ENCODE measurements around the gene SRBD1. TPM values are rescaled to one million over a fixed set of nuclear protein-coding genes. Genes with fewer than 3 reads are reported as not detected.

The SRBD1 gene
- total RNA-seq, 2 donors from 2014 or later, result 5.3 to 9.6 TPM

DNA sequence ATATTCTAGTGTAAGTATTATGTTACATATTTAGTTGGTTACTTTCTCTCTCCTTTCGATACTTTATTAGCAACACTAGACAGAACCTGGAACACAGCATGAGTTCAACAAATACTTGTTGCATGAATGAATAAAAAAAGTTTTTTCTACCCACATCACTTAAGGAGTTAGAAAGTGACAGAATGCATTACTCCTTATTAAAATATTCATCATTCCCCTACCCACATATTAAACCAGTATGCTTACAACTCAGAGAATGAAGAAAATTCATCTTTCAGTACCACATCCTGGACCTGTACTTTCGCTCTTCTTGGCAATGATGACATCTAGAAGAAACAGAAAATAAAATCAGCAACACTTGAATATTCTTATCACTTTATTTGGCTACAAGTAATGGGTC lies 6.0 kb downstream of the SRBD1 start:
- TF ChIP-seq, protein P1, sequence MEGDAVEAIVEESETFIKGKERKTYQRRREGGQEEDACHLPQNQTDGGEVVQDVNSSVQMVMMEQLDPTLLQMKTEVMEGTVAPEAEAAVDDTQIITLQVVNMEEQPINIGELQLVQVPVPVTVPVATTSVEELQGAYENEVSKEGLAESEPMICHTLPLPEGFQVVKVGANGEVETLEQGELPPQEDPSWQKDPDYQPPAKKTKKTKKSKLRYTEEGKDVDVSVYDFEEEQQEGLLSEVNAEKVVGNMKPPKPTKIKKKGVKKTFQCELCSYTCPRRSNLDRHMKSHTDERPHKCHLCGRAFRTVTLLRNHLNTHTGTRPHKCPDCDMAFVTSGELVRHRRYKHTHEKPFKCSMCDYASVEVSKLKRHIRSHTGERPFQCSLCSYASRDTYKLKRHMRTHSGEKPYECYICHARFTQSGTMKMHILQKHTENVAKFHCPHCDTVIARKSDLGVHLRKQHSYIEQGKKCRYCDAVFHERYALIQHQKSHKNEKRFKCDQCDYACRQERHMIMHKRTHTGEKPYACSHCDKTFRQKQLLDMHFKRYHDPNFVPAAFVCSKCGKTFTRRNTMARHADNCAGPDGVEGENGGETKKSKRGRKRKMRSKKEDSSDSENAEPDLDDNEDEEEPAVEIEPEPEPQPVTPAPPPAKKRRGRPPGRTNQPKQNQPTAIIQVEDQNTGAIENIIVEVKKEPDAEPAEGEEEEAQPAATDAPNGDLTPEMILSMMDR (IDR thresholded peaks at IDR 0.05), result no peak
- Histone ChIP-seq H3K27ac (no peak overlapping the region), H3K9me3 (no peaks in the 10 kb centered on the region), H3K36me3 (peaks cover 17% of the 10 kb centered on the region), H3K4me3 (no peak overlapping the region), H3K27me3 (no peaks in the 10 kb centered on the region), H3K4me1 (peaks cover 0 to 3% of the 10 kb centered on the region in 2 donors)
- DNase-seq (ENCODE audit: low spot score), result no peak

GRCh38 chr2:45602624-45603023 lies 8.4 kb downstream of the SRBD1 start:
- Histone ChIP-seq H3K27ac (no peak overlapping the region), H3K4me1 (no peaks in the 10 kb centered on the region), H3K27me3 (no peaks in the 10 kb centered on the region), H3K36me3 (peaks cover 33% of the 10 kb centered on the region), H3K9me3 (no peaks in the 10 kb centered on the region), H3K4me3 (no peak overlapping the region)
- no peak for DNase-seq (ENCODE audit: low spot score)
- TF ChIP-seq, protein P1 (IDR thresholded peaks at IDR 0.05), result no peak

GRCh38 chr2:45598545-45598944 lies 12.5 kb downstream of the SRBD1 start:
- TF ChIP-seq, protein P1 (IDR thresholded peaks at IDR 0.05), result no peak
- no peak overlapping the region for H3K4me3 ChIP-seq
- no peaks in the 10 kb centered on the region for H3K9me3 ChIP-seq
- H3K4me1 ChIP-seq, result no peaks in the 10 kb centered on the region
- DNase-seq (ENCODE audit: low spot score), result no peak
- no peaks in the 10 kb centered on the region for H3K27me3 ChIP-seq
- peaks cover 26% of the 10 kb centered on the region for H3K36me3 ChIP-seq
- no peak overlapping the region for H3K27ac ChIP-seq

- TF ChIP-seq, protein P1 (IDR thresholded peaks at IDR 0.05), result no peak
- H3K36me3 ChIP-seq, result peaks cover 24% of the 10 kb centered on the region
- no peaks in the 10 kb centered on the region for H3K27me3 ChIP-seq
- no peak overlapping the region for H3K27ac ChIP-seq
- no peaks in the 10 kb centered on the region for H3K9me3 ChIP-seq
- no peak overlapping the region for H3K4me3 ChIP-seq
- no peaks in the 10 kb centered on the region for H3K4me1 ChIP-seq
- DNase-seq (ENCODE audit: low spot score), result no peak
Measured at GRCh38 chr2:45596761-45597160, 14.3 kb downstream of the SRBD1 start.

DNA sequence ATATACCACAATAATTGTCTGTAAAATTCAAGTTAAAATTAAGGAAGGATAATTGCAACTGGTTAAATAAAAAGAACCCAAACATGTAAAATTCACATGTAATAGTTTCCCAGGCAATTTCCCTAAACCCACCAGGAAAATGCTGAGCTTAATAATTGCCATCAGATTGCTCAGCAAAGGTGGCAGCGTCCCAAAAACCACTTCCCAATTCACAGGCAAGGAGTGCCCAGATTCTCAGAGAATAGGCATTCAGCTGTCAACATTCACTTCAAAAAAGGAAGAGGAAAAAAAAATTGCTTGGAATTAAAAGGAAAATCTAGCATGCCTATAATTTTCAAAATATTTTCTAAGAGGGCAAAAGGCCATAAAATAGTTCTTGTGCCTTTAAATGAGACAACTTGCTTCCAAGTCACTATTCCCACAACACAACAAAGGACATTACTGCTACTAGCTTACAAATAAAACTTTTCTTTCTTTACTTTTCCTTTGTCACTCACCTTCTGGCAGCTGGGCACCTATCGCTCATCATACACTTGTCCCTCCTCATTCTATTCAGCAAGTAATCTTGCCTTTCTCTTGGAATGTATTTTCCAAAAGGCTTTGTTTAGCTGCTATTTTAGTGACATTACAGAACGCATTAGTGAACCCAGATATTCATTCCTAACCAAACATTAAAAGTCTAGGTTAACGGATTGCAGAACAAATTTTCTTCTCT lies 15.2 kb downstream of the SRBD1 start:
- Histone ChIP-seq H3K4me1 (no peaks in the 10 kb centered on the region), H3K4me3 (no peak overlapping the region), H3K27ac (no peak overlapping the region), H3K9me3 (no peaks in the 10 kb centered on the region), H3K27me3 (no peaks in the 10 kb centered on the region), H3K36me3 (peaks cover 16% of the 10 kb centered on the region)
- DNase-seq (ENCODE audit: low spot score), result no peak
- TF ChIP-seq, protein P1 (IDR thresholded peaks at IDR 0.05), result no peak

DNA sequence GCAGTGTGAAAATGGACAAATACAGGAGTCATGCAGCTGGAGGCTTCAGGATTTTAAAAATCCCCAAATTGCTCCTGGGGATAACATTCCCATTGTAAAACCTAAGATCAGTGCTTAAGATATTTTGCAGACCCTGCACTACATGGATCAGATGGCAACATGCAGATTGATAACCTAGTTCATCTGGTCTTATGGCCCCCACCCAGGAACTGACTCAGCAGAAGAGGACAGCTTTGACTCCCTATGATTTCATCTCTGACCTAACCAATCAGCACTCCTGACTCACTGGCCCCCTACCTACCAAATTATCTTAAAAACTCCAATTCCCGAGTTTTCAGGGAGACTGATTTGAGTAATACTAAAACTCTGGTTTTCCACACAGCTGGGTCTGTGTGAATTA lies 20.0 kb downstream of the SRBD1 start:
- Histone ChIP-seq H3K36me3 (no peaks in the 10 kb centered on the region), H3K9me3 (no peaks in the 10 kb centered on the region), H3K4me1 (no peaks in the 10 kb centered on the region), H3K27me3 (no peaks in the 10 kb centered on the region), H3K4me3 (no peak overlapping the region), H3K27ac (no peak overlapping the region)
- TF ChIP-seq, protein P1 (IDR thresholded peaks at IDR 0.05), result no peak
- no peak for DNase-seq (ENCODE audit: low spot score)

Measured in right atrium auricular region (tissue), 2 donors.